Kidney epithelial cell (primary cell): ENCODE results near the gene DNPEP. TPM values are rescaled to one million over a fixed set of nuclear protein-coding genes. Genes with fewer than 3 reads are reported as not detected.

ENCODE experiments used
- DNase-seq: peaks from one replicate; pipeline ENCODE4 v3.0.0-alpha.2; 2010; ENCODE audit warnings: low read depth
- H3K27me3 ChIP-seq: 2 replicates; pipeline ENCODE4 v1.6.0; 2011; ENCODE audit warnings: low read length; ENCODE audit not compliant: control insufficient read depth, insufficient read depth
- H3K36me3 ChIP-seq: 2 replicates; pipeline ENCODE4 v1.5.1; 2011; ENCODE audit warnings: low read length; ENCODE audit not compliant: control insufficient read depth, insufficient read depth
- H3K4me3 ChIP-seq: 2 replicates; pipeline ENCODE4 v1.5.1; 2011; ENCODE audit warnings: low read depth, mild to moderate bottlenecking, control low read depth, low read length
- CTCF ChIP-seq: IDR thresholded peaks from 2 replicates; pipeline ENCODE4 v1.5.1; 2011; ENCODE audit warnings: mild to moderate bottlenecking, moderate library complexity, low read length, control low read depth, inconsistent platforms; ENCODE audit not compliant: insufficient read depth, poor library complexity, severe bottlenecking
- total RNA-seq: library from RNA; depleted of rRNA; stranded (reverse); fragments of >200 nt; gene quantifications from 2 replicates; pipeline ENCODE4 v1.2.3, GENCODE V29; 2015

Gene DNPEP
- total RNA-seq, 1 donor from 2014 or later = 50.2 TPM

- DNase-seq = no peak
- H3K4me3 ChIP-seq = no peak overlapping the region
These were observed 38.9 kb upstream of the DNPEP start for GRCh38 chr2:219426534-219427136.

GRCh38 chr2:219426068-219426443 lies 38.3 kb upstream of the DNPEP start:
- H3K27me3 ChIP-seq = peaks cover 14% of the 10 kb centered on the region
- no peaks in the 10 kb centered on the region for H3K36me3 ChIP-seq
- no peak for TF ChIP-seq CTCF
- no peak overlapping the region for H3K4me3 ChIP-seq
- no peak for DNase-seq

More at GRCh38 chr2:219426534-219427136, 38.9 kb upstream of the DNPEP start:
- peaks cover 11% of the 10 kb centered on the region for H3K27me3 ChIP-seq
- TF ChIP-seq CTCF = no peak
- no peaks in the 10 kb centered on the region for H3K36me3 ChIP-seq

- Histone ChIP-seq H3K4me3 (no peak overlapping the region), H3K36me3 (no peaks in the 10 kb centered on the region), H3K27me3 (peaks cover 17% of the 10 kb centered on the region)
- TF ChIP-seq CTCF = no peak
- DNase-seq = no peak
These were observed 37.7 kb upstream of the DNPEP start for GRCh38 chr2:219425238-219426067.

GRCh38 chr2:219423652-219424377 lies 36.1 kb upstream of the DNPEP start:
- H3K4me3 ChIP-seq = no peak overlapping the region
- peaks cover 31% of the 10 kb centered on the region for H3K27me3 ChIP-seq
- no peaks in the 10 kb centered on the region for H3K36me3 ChIP-seq
- no peak for DNase-seq
- TF ChIP-seq CTCF = no peak

- H3K4me3 ChIP-seq = no peak overlapping the region
- no peaks in the 10 kb centered on the region for H3K36me3 ChIP-seq
- DNase-seq = no peak
- no peak for TF ChIP-seq CTCF
- peaks cover 38% of the 10 kb centered on the region for H3K27me3 ChIP-seq
These were observed 35.3 kb upstream of the DNPEP start for GRCh38 chr2:219422952-219423534.
